Peyer's patch (tissue), 4 donors: ENCODE results near the gene ATL2. TPM values are rescaled to one million over a fixed set of nuclear protein-coding genes. Genes with fewer than 3 reads are reported as not detected.

Source experiments
- DNase-seq, 3 donors: peaks; one replicate each; pipeline ENCODE4 v3.0.0-alpha.2; 2017 to 2019
- H3K27ac ChIP-seq, 4 donors: fragments of 200-600 bp; sonication (generic); one replicate each; pipeline ENCODE4 v1.5.1; 2016 to 2019
- H3K27me3 ChIP-seq, 2 donors: fragments of 200-600 bp; sonication (generic); one replicate each; pipeline ENCODE4 v1.5.1; 2019
- H3K36me3 ChIP-seq, 3 donors: fragments of 200-600 bp; sonication (generic); one replicate each; pipeline ENCODE4 v1.5.1; 2016 to 2019
- H3K4me1 ChIP-seq, 4 donors: fragments of 200-600 bp; sonication (generic); one replicate each; pipeline ENCODE4 v1.5.1; 2016 to 2019
- H3K4me3 ChIP-seq, 4 donors: fragments of 200-600 bp; sonication (generic); 1 replicate in 3 of 4; 2 replicates in 1 of 4; pipeline ENCODE4 v1.5.1; 2016 to 2019; ENCODE audit warnings: mild to moderate bottlenecking in 1 of 4
- H3K9me3 ChIP-seq, 4 donors: fragments of 200-600 bp; sonication (generic); one replicate each; pipeline ENCODE4 v1.5.1; 2016 to 2019; ENCODE audit warnings: mild to moderate bottlenecking in 1 of 4
- CTCF ChIP-seq, 6 experiments: fragments of 450-650 bp in 4 of 6; fragments of 200-600 bp in 2 of 6; sonication (generic) in 1 of 6; IDR thresholded peaks; one replicate each; pipeline ENCODE4 v1.5.1; 2017 to 2019; ENCODE audit warnings: antibody characterized with exemption in 6 of 6, mild to moderate bottlenecking in 3 of 6, moderate library complexity in 1 of 6
- POLR2A ChIP-seq, 2 donors: fragments of 450-650 bp; IDR thresholded peaks; one replicate each; pipeline ENCODE4 v1.5.1; 2017; ENCODE audit warnings: antibody characterized with exemption in 2 of 2, mild to moderate bottlenecking in 2 of 2, moderate library complexity in 2 of 2
- total RNA-seq, 4 donors: library from RNA; depleted of rRNA; stranded (reverse); fragments of >200 nt; gene quantifications; one replicate each; pipeline ENCODE4 v1.1.0, GENCODE V29; 2016

Gene ATL2
- total RNA-seq, 4 donors from 2014 or later: 87.9 to 170 (median 132) TPM

GRCh38 chr2:38255211-38255610 lies 121.9 kb downstream of the ATL2 start:
- no peak for DNase-seq
- no peaks in the 10 kb centered on the region for H3K36me3 ChIP-seq
- no peak for TF ChIP-seq CTCF (IDR thresholded peaks at IDR 0.05)
- TF ChIP-seq POLR2A (IDR thresholded peaks at IDR 0.05): no peak
- no peak overlapping the region for H3K27ac ChIP-seq
- H3K27me3 ChIP-seq: no peaks in the 10 kb centered on the region
- H3K4me1 ChIP-seq: no peaks in the 10 kb centered on the region
- H3K4me3 ChIP-seq: no peak overlapping the region
- no peaks in the 10 kb centered on the region for H3K9me3 ChIP-seq

DNA sequence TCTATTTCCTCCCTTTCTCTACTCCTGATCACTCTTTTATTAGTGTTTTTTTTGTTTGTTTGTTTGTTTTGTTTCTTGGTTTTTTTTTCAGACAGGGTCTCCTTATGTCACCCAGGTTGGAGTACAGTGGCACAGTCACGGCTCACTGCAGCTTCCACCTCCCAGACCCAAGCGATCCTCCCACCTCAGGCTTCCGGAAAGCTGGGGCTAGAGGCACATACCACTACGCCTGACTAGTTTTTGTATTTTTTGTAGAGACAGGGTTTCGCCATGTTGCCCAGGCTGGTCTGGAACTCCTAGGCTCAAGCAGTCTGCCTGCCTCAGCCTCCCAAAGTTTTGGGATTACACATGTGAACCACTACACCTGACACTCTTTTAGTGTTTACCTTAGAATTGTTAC lies 122.3 kb downstream of the ATL2 start:
- Histone ChIP-seq H3K27me3 (no peaks in the 10 kb centered on the region), H3K27ac (no peak overlapping the region), H3K4me1 (no peaks in the 10 kb centered on the region), H3K9me3 (no peaks in the 10 kb centered on the region), H3K4me3 (no peak overlapping the region), H3K36me3 (no peaks in the 10 kb centered on the region)
- no peak for DNase-seq
- no peak for TF ChIP-seq CTCF (IDR thresholded peaks at IDR 0.05)
- TF ChIP-seq POLR2A (IDR thresholded peaks at IDR 0.05): no peak

GRCh38 chr2:38251940-38252339 lies 125.1 kb downstream of the ATL2 start:
- no peaks in the 10 kb centered on the region for H3K4me1 ChIP-seq
- no peaks in the 10 kb centered on the region for H3K36me3 ChIP-seq
- H3K27ac ChIP-seq: no peak overlapping the region
- TF ChIP-seq POLR2A (IDR thresholded peaks at IDR 0.05) (no peak), CTCF (IDR thresholded peaks at IDR 0.05) (no peak)
- DNase-seq: no peak
- no peaks in the 10 kb centered on the region for H3K9me3 ChIP-seq
- H3K27me3 ChIP-seq: no peaks in the 10 kb centered on the region
- H3K4me3 ChIP-seq: no peak overlapping the region

- TF ChIP-seq CTCF (IDR thresholded peaks at IDR 0.05): no peak
- no peak for TF ChIP-seq POLR2A (IDR thresholded peaks at IDR 0.05)
- no peak for DNase-seq
- Histone ChIP-seq H3K27ac (no peak overlapping the region), H3K27me3 (no peaks in the 10 kb centered on the region), H3K4me1 (no peaks in the 10 kb centered on the region), H3K4me3 (no peak overlapping the region), H3K9me3 (no peaks in the 10 kb centered on the region), H3K36me3 (no peaks in the 10 kb centered on the region)
Observed at GRCh38 chr2:38248707-38249106, 128.4 kb downstream of the ATL2 start.

GRCh38 chr2:38248255-38248654 lies 128.8 kb downstream of the ATL2 start:
- DNase-seq: no peak
- Histone ChIP-seq H3K4me3 (no peak overlapping the region), H3K27me3 (no peaks in the 10 kb centered on the region), H3K4me1 (no peaks in the 10 kb centered on the region), H3K36me3 (no peaks in the 10 kb centered on the region), H3K9me3 (no peaks in the 10 kb centered on the region), H3K27ac (no peak overlapping the region)
- TF ChIP-seq CTCF (IDR thresholded peaks at IDR 0.05) (no peak), POLR2A (IDR thresholded peaks at IDR 0.05) (no peak)

DNA sequence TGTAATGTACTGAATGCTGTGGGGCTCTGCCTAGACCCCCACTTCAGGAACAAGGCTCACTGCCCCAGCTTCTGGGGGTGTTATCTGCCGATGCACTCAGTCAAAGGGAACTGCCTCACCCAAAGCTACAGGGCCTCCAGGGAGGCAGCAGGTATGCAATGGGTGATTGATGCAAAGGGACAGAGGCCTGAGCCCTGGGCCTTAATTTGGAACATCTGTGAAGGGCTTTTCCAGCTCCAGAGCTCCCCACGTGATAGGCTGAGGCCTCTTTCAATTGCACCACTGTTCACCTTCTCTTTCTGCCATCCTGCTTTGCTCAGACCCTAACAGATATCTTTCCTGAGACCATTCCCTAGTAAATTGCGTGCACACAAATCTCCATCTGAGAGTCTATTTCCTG lies 131.0 kb downstream of the ATL2 start:
- TF ChIP-seq POLR2A (IDR thresholded peaks at IDR 0.05) (no peak), CTCF (IDR thresholded peaks at IDR 0.05) (no peak)
- Histone ChIP-seq H3K9me3 (no peaks in the 10 kb centered on the region), H3K27ac (no peak overlapping the region), H3K27me3 (no peaks in the 10 kb centered on the region), H3K4me3 (no peak overlapping the region), H3K4me1 (no peaks in the 10 kb centered on the region), H3K36me3 (no peaks in the 10 kb centered on the region)
- DNase-seq: no peak
